GM12801 (cell line): ENCODE measurements around the gene CCSAP.

ENCODE experiments used
- TF ChIP-seq, protein P1 (sequence below): IDR thresholded peaks from one replicate; pipeline ENCODE4 v1.5.1; 2011; ENCODE audit warnings: control low read depth; ENCODE audit not compliant: insufficient read length; ENCODE audit errors: extremely low read depth

Gene CCSAP

DNA sequence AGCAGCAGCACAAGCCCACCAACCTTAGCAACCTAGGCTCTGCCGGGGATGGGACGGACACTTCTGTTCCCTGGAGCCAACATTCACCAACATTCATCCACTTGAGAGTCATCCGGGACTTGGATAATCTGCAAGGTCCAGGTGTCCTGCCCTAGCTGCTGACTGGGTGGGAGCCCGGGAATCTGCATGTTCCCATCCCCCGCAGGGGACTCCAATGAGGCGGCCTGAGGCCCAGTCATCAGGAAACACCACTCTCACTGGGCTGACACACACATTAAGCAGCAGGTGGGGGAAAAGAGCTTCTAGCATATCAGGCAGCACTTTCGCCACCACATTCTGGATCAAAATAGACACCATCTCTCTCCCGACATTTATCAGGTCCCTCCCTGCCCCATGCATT is 38.4 kb upstream of the CCSAP start:
- TF ChIP-seq, protein P1, sequence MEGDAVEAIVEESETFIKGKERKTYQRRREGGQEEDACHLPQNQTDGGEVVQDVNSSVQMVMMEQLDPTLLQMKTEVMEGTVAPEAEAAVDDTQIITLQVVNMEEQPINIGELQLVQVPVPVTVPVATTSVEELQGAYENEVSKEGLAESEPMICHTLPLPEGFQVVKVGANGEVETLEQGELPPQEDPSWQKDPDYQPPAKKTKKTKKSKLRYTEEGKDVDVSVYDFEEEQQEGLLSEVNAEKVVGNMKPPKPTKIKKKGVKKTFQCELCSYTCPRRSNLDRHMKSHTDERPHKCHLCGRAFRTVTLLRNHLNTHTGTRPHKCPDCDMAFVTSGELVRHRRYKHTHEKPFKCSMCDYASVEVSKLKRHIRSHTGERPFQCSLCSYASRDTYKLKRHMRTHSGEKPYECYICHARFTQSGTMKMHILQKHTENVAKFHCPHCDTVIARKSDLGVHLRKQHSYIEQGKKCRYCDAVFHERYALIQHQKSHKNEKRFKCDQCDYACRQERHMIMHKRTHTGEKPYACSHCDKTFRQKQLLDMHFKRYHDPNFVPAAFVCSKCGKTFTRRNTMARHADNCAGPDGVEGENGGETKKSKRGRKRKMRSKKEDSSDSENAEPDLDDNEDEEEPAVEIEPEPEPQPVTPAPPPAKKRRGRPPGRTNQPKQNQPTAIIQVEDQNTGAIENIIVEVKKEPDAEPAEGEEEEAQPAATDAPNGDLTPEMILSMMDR = no peak

DNA sequence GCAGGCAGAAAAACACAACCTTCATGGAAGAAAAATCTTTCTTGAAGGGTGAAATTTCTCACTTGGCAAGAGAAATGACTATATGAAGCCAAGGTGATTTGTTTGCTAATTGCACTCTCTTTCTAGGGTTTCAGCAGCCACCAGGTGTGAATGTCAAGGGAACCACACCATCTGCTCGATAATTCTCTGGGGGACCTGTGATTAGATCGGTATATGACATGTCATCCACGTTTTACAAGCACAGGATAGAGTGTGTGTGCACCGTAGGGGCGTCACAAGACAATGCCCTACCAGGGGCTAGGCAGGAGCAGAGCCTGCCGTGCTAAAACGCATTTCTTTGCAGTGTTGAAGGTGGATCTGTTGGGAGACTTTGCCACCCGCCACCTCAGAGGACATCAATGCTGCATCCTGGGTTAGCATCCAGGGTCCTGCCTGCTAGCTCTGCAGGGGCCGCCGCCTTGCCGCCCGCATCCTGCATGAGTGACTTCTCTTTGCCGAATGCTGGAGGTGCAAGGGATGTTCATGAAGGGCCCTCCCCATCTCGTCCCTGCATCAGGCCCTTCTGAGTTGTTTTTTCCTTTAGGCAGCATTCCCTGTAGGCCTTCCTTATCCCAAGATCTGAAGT is 37.8 kb upstream of the CCSAP start:
- TF ChIP-seq, protein P1 = no peak

DNA sequence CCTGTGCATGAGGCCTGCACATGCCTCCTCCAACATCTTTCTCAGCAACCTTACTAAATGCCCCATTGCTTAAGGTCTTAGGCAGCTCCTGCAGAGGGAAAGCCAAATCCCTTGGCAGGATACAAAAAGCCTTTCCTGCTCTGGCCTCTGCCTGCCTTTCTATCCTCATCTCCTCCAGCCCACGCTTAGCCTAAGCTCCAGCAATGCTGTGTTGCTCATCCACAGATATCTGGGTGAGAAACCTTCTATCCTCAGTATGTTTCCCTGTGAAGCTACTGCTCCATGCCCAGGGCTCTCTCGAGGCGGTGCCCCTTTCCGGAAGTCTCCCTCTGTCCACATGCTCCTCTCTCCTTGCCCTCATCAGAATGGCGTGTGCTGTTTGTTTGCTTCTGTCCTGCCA is 37.0 kb upstream of the CCSAP start:
- TF ChIP-seq, protein P1 = no peak

DNA sequence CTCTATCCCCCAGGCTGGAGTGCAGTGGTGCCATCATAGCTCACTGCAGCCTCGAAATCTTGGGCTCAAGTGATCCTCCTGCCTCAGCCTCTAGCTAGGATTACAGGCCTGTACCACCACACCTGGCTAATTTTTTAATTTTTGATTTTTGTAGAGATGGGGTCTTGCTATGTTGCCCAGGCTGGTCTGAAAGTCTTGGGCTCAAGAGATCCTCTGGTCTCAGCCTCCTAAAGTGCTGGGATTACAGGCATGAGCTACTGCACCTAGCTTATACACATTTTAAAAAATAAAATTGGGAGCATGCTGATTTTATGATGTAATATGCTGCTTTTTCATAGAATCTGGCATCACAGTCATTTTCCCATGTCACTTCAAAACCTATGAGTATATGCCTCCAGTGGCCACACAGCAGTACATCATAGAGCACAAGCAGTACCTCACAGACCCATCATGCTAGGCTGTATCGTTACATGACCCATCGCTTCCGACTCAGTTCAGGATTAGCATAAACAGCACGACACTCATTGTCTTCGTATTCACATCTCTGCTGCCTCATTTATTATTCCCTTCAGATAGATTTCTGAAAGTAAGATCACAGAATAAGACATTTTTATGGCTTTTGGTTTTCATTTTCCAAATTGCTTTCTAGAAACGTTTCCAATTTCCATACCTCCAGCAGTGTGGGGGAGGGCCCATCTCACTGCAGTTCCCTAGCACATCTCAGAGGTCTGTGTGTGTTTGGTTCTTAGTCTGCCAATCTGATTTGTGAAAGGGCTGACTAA is 35.9 kb upstream of the CCSAP start:
- TF ChIP-seq, protein P1 = no peak

DNA sequence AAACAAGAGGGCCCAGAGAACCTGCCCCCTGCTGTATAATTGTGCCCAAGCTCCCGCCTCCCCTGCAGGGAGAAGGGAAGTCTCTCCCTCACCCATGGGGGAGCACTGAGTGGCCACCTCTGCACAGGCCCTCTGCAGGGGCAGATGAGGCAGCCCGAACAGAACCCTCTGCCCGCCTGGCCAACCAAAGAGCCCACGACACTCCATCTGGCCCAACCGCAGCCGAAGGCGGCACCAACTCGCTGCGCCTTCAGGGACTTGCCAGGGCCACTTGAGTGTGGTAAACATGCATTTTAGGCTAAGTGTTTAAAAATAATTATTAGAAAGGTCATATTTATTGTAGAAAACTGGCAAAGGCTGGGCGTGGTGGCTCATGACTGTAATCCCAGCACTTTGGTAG is 34.6 kb upstream of the CCSAP start:
- TF ChIP-seq, protein P1 = no peak

DNA sequence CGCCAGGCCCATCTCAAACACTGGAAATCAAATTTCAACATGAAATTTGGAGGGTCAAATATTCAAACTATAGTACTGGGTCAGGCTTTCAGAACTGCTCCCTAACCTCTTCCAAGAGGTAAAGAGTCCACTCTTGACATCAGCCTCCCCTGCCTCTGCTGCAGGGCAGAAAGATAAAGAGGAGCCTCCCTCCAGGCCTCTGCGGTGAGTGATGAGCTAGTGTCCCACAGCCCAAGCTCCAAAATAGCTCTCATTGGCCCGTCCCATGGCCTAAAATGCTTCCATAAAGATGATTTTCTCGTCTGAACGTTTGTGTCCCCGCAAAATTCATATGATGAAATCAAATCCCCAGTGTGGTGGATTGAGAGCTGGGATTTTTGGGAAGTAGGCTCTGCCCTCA is 33.7 kb upstream of the CCSAP start:
- TF ChIP-seq, protein P1 = no peak

DNA sequence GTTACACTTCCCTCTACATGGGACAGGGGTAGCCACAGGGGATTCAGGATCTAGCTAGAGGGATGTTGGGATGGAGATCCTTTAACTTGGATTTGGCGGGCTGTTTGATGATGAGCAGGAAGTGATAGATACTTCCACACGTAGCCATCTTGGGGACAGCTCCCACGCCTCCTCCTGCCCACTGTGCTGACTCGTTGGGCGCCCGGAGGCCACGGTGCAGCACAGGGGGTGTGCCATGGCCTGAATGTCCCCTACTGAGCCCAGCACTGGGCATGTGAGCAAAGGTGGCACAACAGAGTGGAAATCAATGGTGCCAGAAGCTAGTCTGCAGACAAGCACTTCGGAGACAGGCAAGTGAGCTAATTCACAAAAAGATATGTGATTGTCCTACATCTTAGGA is 31.6 kb upstream of the CCSAP start:
- TF ChIP-seq, protein P1 = no peak
